Amniotic stem cell (primary cell): ENCODE measurements around the gene ELP6.
"Not testable (repeated sequence)": the region's sequence is repeated elsewhere in the genome, so short reads cannot be mapped to it uniquely, and the experiment has no call there.

Experiments used
- DNase-seq: peaks from one replicate; lab custom pipeline; 2025; lab: John Stamatoyannopoulos, UW

Gene ELP6

GRCh38 chr3:47464588-47464987, 48.9 kb downstream of the ELP6 start:
- DNase-seq, result no peak

DNA sequence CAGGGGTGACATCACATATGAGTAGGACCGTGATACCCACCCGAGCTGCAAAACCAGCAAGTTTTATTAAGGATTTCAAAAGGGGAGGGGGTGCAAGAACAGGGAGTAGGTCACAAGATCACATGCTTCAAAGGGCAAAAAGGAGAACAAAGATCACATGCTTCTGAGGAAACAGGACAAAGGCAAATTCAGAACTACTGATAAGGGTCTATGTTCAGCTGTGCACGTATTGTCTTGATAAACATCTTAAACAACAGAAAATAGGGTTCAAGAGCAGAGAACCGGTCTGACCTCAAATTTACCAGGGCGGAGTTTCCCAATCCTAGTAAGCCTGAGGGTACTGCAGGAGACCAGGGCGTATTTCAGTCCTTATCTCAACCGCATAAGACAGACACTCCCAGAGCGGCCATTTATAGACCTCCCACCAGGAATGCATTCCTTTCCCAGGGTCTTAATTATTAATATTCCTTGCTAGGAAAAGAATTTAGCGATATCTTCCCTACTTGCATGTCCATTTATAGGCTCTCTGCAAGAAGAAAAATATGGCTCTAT, 53.9 kb downstream of the ELP6 start:
- DNase-seq, result not testable (repeated sequence)

DNA sequence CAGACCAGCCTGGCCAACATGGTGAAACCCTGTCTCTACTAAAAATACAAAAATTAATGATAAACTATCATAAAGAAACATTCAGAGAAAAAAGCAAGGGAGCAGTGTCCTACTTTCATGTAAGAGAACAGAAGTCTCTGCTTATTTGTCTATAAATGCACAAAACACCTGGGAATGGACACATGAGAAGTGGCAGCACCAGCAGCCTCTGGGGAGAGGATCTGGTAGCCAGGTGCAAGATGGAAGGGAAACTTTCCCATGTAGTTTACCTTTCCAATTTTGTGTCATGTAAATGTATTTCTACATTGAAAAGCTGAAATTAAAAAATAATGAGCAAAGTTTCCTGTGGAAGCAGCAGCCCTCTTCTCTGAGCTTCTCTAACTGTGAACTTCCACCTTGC, 56.5 kb downstream of the ELP6 start:
- no peak for DNase-seq

- DNase-seq, result no peak
Observed at GRCh38 chr3:47455806-47456452, 57.6 kb downstream of the ELP6 start.

DNA sequence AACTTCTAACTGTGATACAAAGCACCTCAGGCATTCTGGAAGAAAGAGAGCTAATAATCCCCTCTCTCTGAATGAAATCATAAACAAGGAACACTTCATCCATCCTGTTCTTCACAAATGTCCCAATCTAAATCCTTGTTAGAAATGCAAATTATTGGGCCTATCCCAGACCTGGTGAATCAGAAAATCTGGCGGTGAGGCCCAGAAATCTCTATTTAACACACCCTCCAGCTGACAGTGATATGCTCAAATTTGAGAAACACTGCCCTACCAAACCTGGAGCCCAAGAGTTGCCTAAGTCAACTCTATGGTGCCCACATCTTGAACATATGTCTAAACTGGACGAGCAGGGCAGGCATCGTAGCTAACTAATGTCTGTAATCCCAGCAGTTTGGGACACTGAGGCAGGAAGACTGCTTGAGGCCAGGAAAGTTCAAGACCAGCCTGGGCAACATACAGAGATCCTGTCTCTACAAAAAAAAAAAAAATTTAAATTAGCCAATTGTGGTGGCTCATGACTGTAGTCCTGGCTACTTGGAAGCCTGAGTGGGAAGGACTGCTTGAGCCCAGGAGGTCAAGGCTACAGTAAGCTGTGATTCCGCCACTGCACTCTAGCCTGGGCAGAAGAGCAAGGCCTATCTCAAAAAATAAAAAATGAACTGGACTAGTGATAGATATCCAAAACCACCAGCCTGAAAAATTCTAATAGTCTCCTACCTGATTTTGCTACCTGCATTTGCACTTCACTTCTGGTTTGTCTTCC, 60.9 kb downstream of the ELP6 start:
- DNase-seq, result no peak
